ENCODE results near the gene ITGB3.

Gene ITGB3

GRCh38 chr17:47274319-47275069 lies 20.9 kb downstream of the ITGB3 start:
- TF ChIP-seq REST (IDR thresholded peaks at IDR 0.05; ENCODE audit: low read depth) (no peak), NFIC (IDR thresholded peaks at IDR 0.05) (no peak), TEAD4 (IDR thresholded peaks at IDR 0.05) (no peak), EGR1 (IDR thresholded peaks at IDR 0.05) (no peak), EP300 (IDR thresholded peaks at IDR 0.05; ENCODE audit: borderline replicate concordance) (no peak), USF1 (IDR thresholded peaks at IDR 0.05) (no peak), CREB1 (IDR thresholded peaks at IDR 0.05; ENCODE audit: low read depth) (no peak), RAD21 (IDR thresholded peaks at IDR 0.05; ENCODE audit: low read depth) (no peak)

GRCh38 chr17:47275245-47275984 lies 21.8 kb downstream of the ITGB3 start:
- 0 out of 2 replicates have a peak, but pooled peaks have one; percentile 39 for TF ChIP-seq TAF1 (IDR thresholded peaks at IDR 0.05; ENCODE audit: low read depth)
- TF ChIP-seq CREB1 (IDR thresholded peaks at IDR 0.05; ENCODE audit: low read depth): no peak; the same call in 1 of the 2 replicates
- TF ChIP-seq REST (IDR thresholded peaks at IDR 0.05; ENCODE audit: low read depth): no peak
- TF ChIP-seq YY1 (IDR thresholded peaks at IDR 0.05; ENCODE audit: low read depth): 0 out of 2 replicates have a peak, but pooled peaks have one; percentile 33
- peak; percentile 87 for TF ChIP-seq NFIC (IDR thresholded peaks at IDR 0.05)
- no peak for TF ChIP-seq CEBPB (IDR thresholded peaks at IDR 0.05)
- TF ChIP-seq EP300 (IDR thresholded peaks at IDR 0.05; ENCODE audit: borderline replicate concordance): peak; percentile 97
- TF ChIP-seq MAX (IDR thresholded peaks at IDR 0.05): peak; percentile 68
- 0 out of 2 replicates have a peak, but pooled peaks have one; percentile 24 for TF ChIP-seq ZBTB7A (IDR thresholded peaks at IDR 0.05; ENCODE audit: low read depth)
- peak; percentile 17; the same call in 1 of the 2 replicates for TF ChIP-seq USF1 (IDR thresholded peaks at IDR 0.05)
- TF ChIP-seq TEAD4 (IDR thresholded peaks at IDR 0.05): peak; percentile 88
- peak; percentile 96 for TF ChIP-seq TCF12 (IDR thresholded peaks at IDR 0.05; ENCODE audit: low read depth)
- peak; percentile 42; the same call in 1 of the 2 replicates for TF ChIP-seq EGR1 (IDR thresholded peaks at IDR 0.05)
- peak; percentile 37; the same call in 1 of the 2 replicates for TF ChIP-seq RAD21 (IDR thresholded peaks at IDR 0.05; ENCODE audit: low read depth)
- TF ChIP-seq FOXM1 (IDR thresholded peaks at IDR 0.05; ENCODE audit: borderline replicate concordance, low read depth): peak; percentile 92

GRCh38 chr17:47276444-47276843 lies 22.8 kb downstream of the ITGB3 start:
- TF ChIP-seq CEBPB (IDR thresholded peaks at IDR 0.05) (no peak), USF1 (IDR thresholded peaks at IDR 0.05) (no peak), EGR1 (IDR thresholded peaks at IDR 0.05) (no peak), NFIC (IDR thresholded peaks at IDR 0.05) (no peak), FOXM1 (IDR thresholded peaks at IDR 0.05; ENCODE audit: borderline replicate concordance, low read depth) (no peak), TEAD4 (IDR thresholded peaks at IDR 0.05) (no peak), ZBTB7A (IDR thresholded peaks at IDR 0.05; ENCODE audit: low read depth) (no peak), TAF1 (IDR thresholded peaks at IDR 0.05; ENCODE audit: low read depth) (no peak), TCF12 (IDR thresholded peaks at IDR 0.05; ENCODE audit: low read depth) (no peak), MAX (IDR thresholded peaks at IDR 0.05) (no peak), EP300 (IDR thresholded peaks at IDR 0.05; ENCODE audit: borderline replicate concordance) (no peak), YY1 (IDR thresholded peaks at IDR 0.05; ENCODE audit: low read depth) (no peak), REST (IDR thresholded peaks at IDR 0.05; ENCODE audit: low read depth) (no peak), RAD21 (IDR thresholded peaks at IDR 0.05; ENCODE audit: low read depth) (no peak), CREB1 (IDR thresholded peaks at IDR 0.05; ENCODE audit: low read depth) (no peak)
